ENCODE measurements around the gene RAB11FIP3. TPM values are rescaled to one million over a fixed set of nuclear protein-coding genes. Genes with fewer than 3 reads are reported as not detected.
A peak's percentile ranks its signal among the peaks of the same experiment; 100 is the strongest.

RAB11FIP3 gene
- total RNA-seq, 1 donor from 2014 or later: 47.0 TPM

DNA sequence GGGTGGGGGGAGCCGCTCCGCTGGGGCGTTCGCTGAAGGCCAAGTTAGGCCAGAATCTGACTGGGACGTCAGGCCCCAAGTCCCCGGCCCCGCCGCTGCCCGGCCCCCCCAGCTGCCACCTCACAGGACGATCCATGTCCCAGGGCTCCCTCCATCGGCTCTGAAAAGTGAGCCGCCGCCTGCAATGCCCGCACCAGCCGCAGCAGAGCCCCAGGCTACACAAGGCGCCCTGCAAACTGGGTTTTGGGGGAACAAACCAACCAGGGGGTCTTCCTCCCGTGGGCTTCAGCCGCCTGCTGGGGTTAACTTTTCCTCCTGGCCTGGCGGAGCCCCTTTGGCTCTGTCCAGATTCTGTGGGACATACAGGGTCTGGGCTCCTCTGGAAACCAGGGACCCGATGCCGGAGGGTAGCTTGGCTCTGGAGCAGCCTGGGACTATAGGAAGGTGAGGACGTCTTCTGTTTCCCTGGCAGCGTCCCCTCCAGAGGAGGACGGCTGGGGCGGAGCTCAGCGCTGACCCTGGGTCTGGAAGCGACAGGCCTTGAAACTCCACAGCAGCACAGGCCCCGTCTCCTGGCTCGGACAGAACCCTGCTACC lies 27.6 kb upstream of the RAB11FIP3 start:
- Histone ChIP-seq H3K36me3 (no peaks in the 10 kb centered on the region), H3K27me3 (no peaks in the 10 kb centered on the region), H3K27ac (peak overlapping the region; percentile 58 to 88), H3K4me1 (peaks cover 4 to 10% of the 10 kb centered on the region in 2 donors), H3K4me3 (peak overlapping the region; percentile 79 to 95), H3K9me3 (no peaks in the 10 kb centered on the region)
- TF ChIP-seq, protein P1, sequence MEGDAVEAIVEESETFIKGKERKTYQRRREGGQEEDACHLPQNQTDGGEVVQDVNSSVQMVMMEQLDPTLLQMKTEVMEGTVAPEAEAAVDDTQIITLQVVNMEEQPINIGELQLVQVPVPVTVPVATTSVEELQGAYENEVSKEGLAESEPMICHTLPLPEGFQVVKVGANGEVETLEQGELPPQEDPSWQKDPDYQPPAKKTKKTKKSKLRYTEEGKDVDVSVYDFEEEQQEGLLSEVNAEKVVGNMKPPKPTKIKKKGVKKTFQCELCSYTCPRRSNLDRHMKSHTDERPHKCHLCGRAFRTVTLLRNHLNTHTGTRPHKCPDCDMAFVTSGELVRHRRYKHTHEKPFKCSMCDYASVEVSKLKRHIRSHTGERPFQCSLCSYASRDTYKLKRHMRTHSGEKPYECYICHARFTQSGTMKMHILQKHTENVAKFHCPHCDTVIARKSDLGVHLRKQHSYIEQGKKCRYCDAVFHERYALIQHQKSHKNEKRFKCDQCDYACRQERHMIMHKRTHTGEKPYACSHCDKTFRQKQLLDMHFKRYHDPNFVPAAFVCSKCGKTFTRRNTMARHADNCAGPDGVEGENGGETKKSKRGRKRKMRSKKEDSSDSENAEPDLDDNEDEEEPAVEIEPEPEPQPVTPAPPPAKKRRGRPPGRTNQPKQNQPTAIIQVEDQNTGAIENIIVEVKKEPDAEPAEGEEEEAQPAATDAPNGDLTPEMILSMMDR (IDR thresholded peaks at IDR 0.05): peak; percentile 41 to 59 (median 46)
- peak; percentile 31 to 91 for DNase-seq (ENCODE audit: low spot score in 2 of 2)
- intact Hi-C loops (cut with DNase I): loop anchor here (2.0 to 10.0 kb wide), 2 partner anchors 15 to 267 kb away; partner anchors contain the start of gene RHOT2

DNA sequence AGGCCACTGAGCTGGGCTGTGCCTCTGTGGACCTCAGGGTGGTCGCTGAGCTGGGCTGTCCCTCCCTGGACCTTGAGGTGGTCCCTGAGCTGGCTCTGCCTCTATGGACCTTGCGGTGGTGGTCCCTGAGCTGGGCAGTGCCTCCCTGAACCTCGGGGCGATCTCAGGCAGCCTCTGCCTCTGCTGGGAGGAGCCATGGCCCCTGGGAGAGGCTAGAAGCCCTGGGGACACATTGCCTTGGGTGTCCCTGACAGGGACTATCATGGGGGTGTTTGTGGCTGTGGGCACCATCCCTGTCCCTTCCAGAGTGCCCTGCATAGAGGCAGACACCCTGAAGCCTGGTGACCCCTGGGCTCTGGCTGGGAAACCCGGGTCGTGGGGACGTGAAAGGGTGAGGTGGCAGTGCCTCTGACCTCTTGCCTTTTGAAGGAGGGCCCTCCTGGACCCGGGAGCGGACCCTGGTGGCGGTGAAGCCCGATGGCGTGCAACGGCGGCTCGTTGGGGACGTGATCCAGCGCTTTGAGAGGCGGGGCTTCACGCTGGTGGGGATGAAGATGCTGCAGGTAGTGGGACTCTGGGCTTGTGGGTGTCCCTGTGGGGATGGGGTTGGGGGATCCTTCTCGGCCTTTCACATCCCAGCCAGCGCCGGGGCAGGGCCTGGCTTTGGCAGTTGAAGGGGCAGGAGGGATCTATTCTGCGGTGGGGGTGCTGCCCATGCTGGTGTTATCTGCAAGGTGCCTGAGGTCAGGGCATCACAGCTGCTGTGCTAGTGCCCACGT lies 26.7 kb upstream of the RAB11FIP3 start:
- no peaks in the 10 kb centered on the region for H3K36me3 ChIP-seq
- peaks cover 4 to 10% of the 10 kb centered on the region in 2 donors for H3K4me1 ChIP-seq
- no peak for DNase-seq (ENCODE audit: low spot score in 2 of 2)
- H3K27ac ChIP-seq: peak overlapping the region; percentile 58 to 88
- H3K9me3 ChIP-seq: no peaks in the 10 kb centered on the region
- intact Hi-C loops (cut with DNase I): loop anchor here (10.0 kb wide), 1 partner anchor 266 kb away; the partner anchor contains the start of gene RHOT2
- TF ChIP-seq, protein P1 (IDR thresholded peaks at IDR 0.05): no peak
- no peak overlapping the region for H3K4me3 ChIP-seq
- no peaks in the 10 kb centered on the region for H3K27me3 ChIP-seq

DNA sequence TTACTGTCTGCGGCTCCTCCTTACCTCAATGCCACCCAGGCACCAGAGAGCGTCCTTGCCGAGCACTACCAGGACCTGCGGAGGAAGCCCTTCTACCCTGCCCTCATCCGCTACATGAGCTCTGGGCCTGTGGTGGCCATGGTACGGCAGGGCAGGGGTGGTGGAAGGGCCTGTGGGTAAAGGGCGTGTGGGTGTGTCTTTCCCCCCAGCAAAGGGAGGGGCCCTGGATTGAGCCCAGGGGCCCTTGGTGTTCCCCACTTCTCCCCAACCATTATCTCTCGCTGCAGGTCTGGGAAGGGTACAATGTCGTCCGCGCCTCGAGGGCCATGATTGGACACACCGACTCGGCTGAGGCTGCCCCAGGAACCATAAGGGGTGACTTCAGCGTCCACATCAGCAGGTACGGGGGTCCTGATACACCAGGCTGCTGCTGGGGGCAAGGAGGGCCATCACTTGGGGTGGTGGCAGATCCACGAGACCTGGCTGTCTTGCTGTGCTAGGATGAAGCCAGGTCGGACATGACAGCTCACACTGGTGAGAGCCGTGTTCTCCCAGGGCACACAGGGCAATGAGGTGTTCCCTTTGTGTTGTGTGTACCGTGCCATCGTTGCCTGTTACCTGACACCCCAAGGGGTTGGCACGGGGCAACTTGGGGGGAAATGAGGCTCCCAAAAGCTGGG lies 26.0 kb upstream of the RAB11FIP3 start:
- peaks cover 4 to 10% of the 10 kb centered on the region in 2 donors for H3K4me1 ChIP-seq
- TF ChIP-seq, protein P1 (IDR thresholded peaks at IDR 0.05): no peak

DNA sequence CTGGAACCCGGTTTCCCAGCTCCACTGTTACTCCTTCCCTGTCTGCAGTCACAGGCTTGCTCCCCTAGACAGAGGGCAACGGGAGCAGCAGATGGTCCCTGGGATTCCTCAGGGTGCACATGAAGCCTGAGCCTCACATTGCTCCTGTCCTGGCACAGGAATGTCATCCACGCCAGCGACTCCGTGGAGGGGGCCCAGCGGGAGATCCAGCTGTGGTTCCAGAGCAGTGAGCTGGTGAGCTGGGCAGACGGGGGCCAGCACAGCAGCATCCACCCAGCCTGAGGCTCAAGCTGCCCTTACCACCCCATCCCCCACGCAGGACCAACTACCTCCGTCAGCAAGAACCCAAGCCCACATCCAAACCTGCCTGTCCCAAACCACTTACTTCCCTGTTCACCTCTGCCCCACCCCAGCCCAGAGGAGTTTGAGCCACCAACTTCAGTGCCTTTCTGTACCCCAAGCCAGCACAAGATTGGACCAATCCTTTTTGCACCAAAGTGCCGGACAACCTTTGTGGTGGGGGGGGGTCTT lies 25.3 kb upstream of the RAB11FIP3 start:
- no peak overlapping the region for H3K4me3 ChIP-seq
- no peaks in the 10 kb centered on the region for H3K36me3 ChIP-seq
- intact Hi-C loops (cut with DNase I): no loop called here
- no peaks in the 10 kb centered on the region for H3K9me3 ChIP-seq
- TF ChIP-seq, protein P1 (IDR thresholded peaks at IDR 0.05): no peak
- H3K4me1 ChIP-seq: peaks cover 4 to 10% of the 10 kb centered on the region in 2 donors
- H3K27me3 ChIP-seq: no peaks in the 10 kb centered on the region
- DNase-seq (ENCODE audit: low spot score in 2 of 2): no peak
- H3K27ac ChIP-seq: peak overlapping the region; percentile 65 to 93

More for the DNA sequence above, 26.0 kb upstream of the RAB11FIP3 start:
- no peaks in the 10 kb centered on the region for H3K27me3 ChIP-seq
- intact Hi-C loops (cut with DNase I): loop anchor here (10.0 kb wide), 1 partner anchor 265 kb away; the partner anchor contains the start of gene RHOT2
- DNase-seq (ENCODE audit: low spot score in 2 of 2): no peak
- no peaks in the 10 kb centered on the region for H3K36me3 ChIP-seq
- H3K9me3 ChIP-seq: no peaks in the 10 kb centered on the region
- H3K4me3 ChIP-seq: no peak overlapping the region
- no peak overlapping the region for H3K27ac ChIP-seq
